SK-N-SH (cell line): ENCODE data around the gene ZNF688.

ENCODE experiments used
- CHD2 ChIP-seq: fragments of 150-350 bp; IDR thresholded peaks from 2 replicates; pipeline ENCODE4 v1.6.1; 2018; ENCODE audit warnings: low read length; ENCODE audit not compliant: partially characterized antibody
- CTCF ChIP-seq: fragments of 200-600 bp; sonication (generic); IDR thresholded peaks from 2 replicates; pipeline ENCODE4 v1.6.1; 2017; ENCODE audit warnings: antibody characterized with exemption, mild to moderate bottlenecking, moderate library complexity
- ELF1 ChIP-seq: IDR thresholded peaks from 2 replicates; pipeline ENCODE4 v1.4.0; 2012
- FOXJ3 ChIP-seq: sonication (generic); formaldehyde crosslinking; IDR thresholded peaks from 2 replicates; pipeline ENCODE4 v1.5.1; 2020; ENCODE audit warnings: mild to moderate bottlenecking, missing genetic modification reagents
- JUND ChIP-seq: IDR thresholded peaks from 2 replicates; pipeline ENCODE4 v1.4.0; 2012
- REST ChIP-seq: IDR thresholded peaks from 2 replicates; pipeline ENCODE4 v1.6.1; 2012; ENCODE audit warnings: mild to moderate bottlenecking, low read depth, low read length, moderate library complexity
- USF2 ChIP-seq: fragments of 150-350 bp; IDR thresholded peaks from 2 replicates; pipeline ENCODE4 v1.6.1; 2017; ENCODE audit warnings: antibody characterized with exemption, low read length, low read depth, borderline replicate concordance
- YY1 ChIP-seq: IDR thresholded peaks from 2 replicates; pipeline ENCODE4 v1.4.0; 2012; ENCODE audit warnings: low read depth, mild to moderate bottlenecking
- TF ChIP-seq, protein P1 (sequence below): IDR thresholded peaks from 2 replicates; pipeline ENCODE4 v1.4.0; 2012; ENCODE audit warnings: low read depth, borderline replicate concordance

GRCh38 chr16:30600215-30600614 is 28.7 kb upstream of the ZNF688 start:
- no peak for TF ChIP-seq CTCF
- no peak for TF ChIP-seq CHD2
- TF ChIP-seq REST: no peak
- TF ChIP-seq USF2: no peak
- no peak for TF ChIP-seq YY1
- no peak for TF ChIP-seq JUND
- no peak for TF ChIP-seq ELF1
- TF ChIP-seq FOXJ3 (CRISPR knock-in tag): no peak
- TF ChIP-seq, protein P1, sequence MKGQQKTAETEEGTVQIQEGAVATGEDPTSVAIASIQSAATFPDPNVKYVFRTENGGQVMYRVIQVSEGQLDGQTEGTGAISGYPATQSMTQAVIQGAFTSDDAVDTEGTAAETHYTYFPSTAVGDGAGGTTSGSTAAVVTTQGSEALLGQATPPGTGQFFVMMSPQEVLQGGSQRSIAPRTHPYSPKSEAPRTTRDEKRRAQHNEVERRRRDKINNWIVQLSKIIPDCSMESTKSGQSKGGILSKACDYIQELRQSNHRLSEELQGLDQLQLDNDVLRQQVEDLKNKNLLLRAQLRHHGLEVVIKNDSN: no peak
